Measurements from ENCODE around the gene CRADD. TPM values are rescaled to one million over a fixed set of nuclear protein-coding genes. Genes with fewer than 3 reads are reported as not detected.

Gene CRADD
- total and polyA plus RNA-seq, 2 of the 4 experiments (the other 2 are of a cell fraction): 11.1 to 14.0 TPM

DNA sequence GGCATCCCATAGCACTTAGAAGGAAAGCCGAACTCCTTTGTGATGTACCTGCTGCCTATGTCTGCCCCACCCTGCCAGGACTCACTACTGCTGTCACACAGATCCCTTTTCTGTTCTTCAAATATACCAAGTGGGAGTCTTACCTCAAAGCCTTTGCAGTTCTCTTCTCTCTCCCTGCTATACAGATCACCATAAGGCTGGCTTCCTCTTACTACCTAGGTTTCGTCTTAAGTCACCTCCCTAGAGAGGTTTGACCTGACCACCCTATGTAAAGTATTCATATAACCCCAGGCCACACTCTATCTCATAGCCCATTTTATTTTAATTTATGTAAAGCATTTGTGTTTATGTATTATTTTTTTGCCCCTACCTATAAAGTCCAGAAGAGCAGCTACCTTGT, 117.6 kb downstream of the CRADD start:
- dilution Hi-C loops (cut with HindIII; ENCODE audit: low sequenced_read_pairs, unreplicated experiment) (no loop called here), in situ Hi-C loops (cut with MboI; ENCODE audit: low sequenced_read_pairs) (no loop called here), intact Hi-C loops (cut with micrococcal nuclease) (no loop called here)
- peak overlapping the region; percentile 23; the same call in 1 of the 2 replicates for H3K18ac ChIP-seq (ENCODE audit: low read depth, low read length)
- no peak overlapping the region for H3K4me3 ChIP-seq (ENCODE audit: insufficient read depth, low read depth, low read length)
- H3K4me1 ChIP-seq (ENCODE audit: control insufficient read depth, insufficient read depth, low read length): peaks cover 3% of the 10 kb centered on the region; the same call in 1 of the 2 replicates
- CTCF ChIA-PET: interaction anchor here (0.6 kb wide), 1 partner anchor 180 kb away, joined by 3 read pairs; no protein-coding TSS in a partner anchor
- no CpG with 5 or more reads among the region's 2 CpGs for WGBS, 2 experiments (ENCODE audit: extremely low coverage in 2 of 2, insufficient read length in 1 of 2)
- no peak overlapping the region for H3K9ac ChIP-seq (ENCODE audit: low read depth, low read length)
- peak overlapping the region; percentile 7; the same call in 1 of the 2 replicates for H4K5ac ChIP-seq (ENCODE audit: low read depth, low read length)
- H3K79me1 ChIP-seq (ENCODE audit: low read depth in 1 of 2, low read length in 2 of 2): peaks cover 4 to 16% of the 10 kb centered on the region in 2 experiments; a peak in 3 of 4 replicates
- H2AK5ac ChIP-seq (ENCODE audit: low read depth, low read length): peak overlapping the region; percentile 42; the same call in 1 of the 2 replicates
- TF ChIP-seq CHD1 (IDR thresholded peaks at IDR 0.05; ENCODE audit: low read depth, low read length): no peak
- peak overlapping the region; percentile 53; the same call in 1 of the 2 replicates for H2BK120ac ChIP-seq (ENCODE audit: low read depth, low read length)
- POLR2A ChIA-PET (ENCODE audit: unreplicated experiment): no interaction called here
- H2BK15ac ChIP-seq (ENCODE audit: low read depth, low read length): peak overlapping the region; percentile 78; the same call in 1 of the 3 replicates
- no peak overlapping the region for H3K56ac ChIP-seq (ENCODE audit: extremely low read depth, insufficient read depth, low read length)
- H3K4me2 ChIP-seq (ENCODE audit: low read depth, low read length): no peak overlapping the region
- H3K4ac ChIP-seq (ENCODE audit: low read depth, low read length): peak overlapping the region; percentile 50; the same call in 1 of the 2 replicates
- BruUV-seq (replicated peaks): no TSS peak
- no peak overlapping the region for H4K8ac ChIP-seq (ENCODE audit: low read depth in 2 of 2, low read length in 2 of 2)
- no peak overlapping the region for H2AFZ ChIP-seq (replicated peaks; ENCODE audit: low read length, poor library complexity)
- H3K27me3 ChIP-seq (ENCODE audit: control insufficient read depth, insufficient read depth, low read length): no peaks in the 10 kb centered on the region
- peaks cover 4% of the 10 kb centered on the region for H3K9me1 ChIP-seq (ENCODE audit: insufficient read depth, low read length)
- no peaks in the 10 kb centered on the region for H4K20me1 ChIP-seq (ENCODE audit: insufficient read depth, low read length)
- peak overlapping the region; percentile 36; the same call in 1 of the 2 replicates for H4K91ac ChIP-seq (ENCODE audit: insufficient read depth, low read depth, low read length)
- DNase-seq (no peak), ATAC-seq (ENCODE audit: low read depth) (no peak)
- H3K23ac ChIP-seq (ENCODE audit: low read depth, low read length): no peak overlapping the region
- no peaks in the 10 kb centered on the region for H3K36me3 ChIP-seq (ENCODE audit: control insufficient read depth, insufficient read depth, low read length)
- no peak overlapping the region for H3K27ac ChIP-seq (ENCODE audit: insufficient read depth, low read length)
- no peak overlapping the region for H2BK5ac ChIP-seq (ENCODE audit: low read depth, low read length, poor library complexity, severe bottlenecking)
- no peak overlapping the region for H2AK9ac ChIP-seq (replicated peaks; ENCODE audit: low read depth, low read length, poor library complexity)
- H3K14ac ChIP-seq (replicated peaks; ENCODE audit: low read depth, low read length): no peak overlapping the region; the same call in 1 of the 2 replicates
- peak overlapping the region; percentile 49; the same call in 1 of the 2 replicates for H2BK20ac ChIP-seq (ENCODE audit: low read depth, low read length)
- H3K9me3 ChIP-seq (ENCODE audit: control insufficient read depth, insufficient read depth, low read length): no peaks in the 10 kb centered on the region

Measured in IMR-90 (cell line).